ENCODE measurements around the gene IL20RA.
"Not testable (repeated sequence)": the region's sequence is repeated elsewhere in the genome, so short reads cannot be mapped to it uniquely, and the experiment has no call there.

Gene IL20RA

GRCh38 chr6:137005073-137005472 is 39.7 kb downstream of the IL20RA start:
- DNase-seq: no peak

GRCh38 chr6:137002505-137002904 is 42.3 kb downstream of the IL20RA start:
- no peak for DNase-seq

- DNase-seq: no peak
Observed at GRCh38 chr6:137001977-137002302, 42.8 kb downstream of the IL20RA start.

- no peak for DNase-seq
Observed at GRCh38 chr6:137001299-137001976, 43.3 kb downstream of the IL20RA start.

GRCh38 chr6:137000825-137001224 is 43.9 kb downstream of the IL20RA start:
- DNase-seq: no peak

- DNase-seq: no peak
Observed at GRCh38 chr6:136995521-136995920, 49.2 kb downstream of the IL20RA start.

- no peak for DNase-seq
Observed at GRCh38 chr6:136994782-136995181, 50.0 kb downstream of the IL20RA start.

- no peak for DNase-seq
Observed at GRCh38 chr6:136992113-136992512, 52.7 kb downstream of the IL20RA start.

GRCh38 chr6:136991646-136992045 is 53.1 kb downstream of the IL20RA start:
- no peak for DNase-seq

- no peak for DNase-seq
Observed at GRCh38 chr6:136990754-136991153, 54.0 kb downstream of the IL20RA start.

- DNase-seq: no peak
Observed at GRCh38 chr6:136990242-136990578, 54.6 kb downstream of the IL20RA start.

- DNase-seq: no peak
Observed at GRCh38 chr6:136989571-136990241, 55.1 kb downstream of the IL20RA start.

GRCh38 chr6:136987526-136987925 is 57.2 kb downstream of the IL20RA start:
- no peak for DNase-seq

- DNase-seq: no peak
Observed at GRCh38 chr6:136985502-136985901, 59.3 kb downstream of the IL20RA start.

- DNase-seq: no peak
Observed at GRCh38 chr6:136984578-136984977, 60.2 kb downstream of the IL20RA start.

GRCh38 chr6:136983687-136984086 is 61.1 kb downstream of the IL20RA start:
- DNase-seq: no peak

- DNase-seq: no peak
Observed at GRCh38 chr6:136982928-136983327, 61.8 kb downstream of the IL20RA start.

GRCh38 chr6:136980070-136980469 is 64.7 kb downstream of the IL20RA start:
- DNase-seq: no peak

- no peak for DNase-seq
Observed at GRCh38 chr6:136979206-136979605, 65.6 kb downstream of the IL20RA start.

- DNase-seq: no peak
Observed at GRCh38 chr6:136977075-136977474, 67.7 kb downstream of the IL20RA start.

GRCh38 chr6:136975089-136975715 is 69.6 kb downstream of the IL20RA start:
- no peak for DNase-seq

- DNase-seq: not testable (repeated sequence)
Observed at GRCh38 chr6:136973781-136974180, 71.0 kb downstream of the IL20RA start.

- DNase-seq: no peak
Observed at GRCh38 chr6:136971609-136972008, 73.2 kb downstream of the IL20RA start.

- DNase-seq: no peak
Observed at GRCh38 chr6:136969930-136970329, 74.8 kb downstream of the IL20RA start.

- no peak for DNase-seq
Observed at GRCh38 chr6:136969433-136969832, 75.3 kb downstream of the IL20RA start.

Data from stimulated activated CD4-positive, alpha-beta T cell treated with anti-CD3 and anti-CD28 coated beads, Interleukin-12 subunit alpha, Interleukin-12 subunit beta, amount 100 ng/mL, for 4 hours (primary cell).